ENCODE results near the gene CARS2.

DNA sequence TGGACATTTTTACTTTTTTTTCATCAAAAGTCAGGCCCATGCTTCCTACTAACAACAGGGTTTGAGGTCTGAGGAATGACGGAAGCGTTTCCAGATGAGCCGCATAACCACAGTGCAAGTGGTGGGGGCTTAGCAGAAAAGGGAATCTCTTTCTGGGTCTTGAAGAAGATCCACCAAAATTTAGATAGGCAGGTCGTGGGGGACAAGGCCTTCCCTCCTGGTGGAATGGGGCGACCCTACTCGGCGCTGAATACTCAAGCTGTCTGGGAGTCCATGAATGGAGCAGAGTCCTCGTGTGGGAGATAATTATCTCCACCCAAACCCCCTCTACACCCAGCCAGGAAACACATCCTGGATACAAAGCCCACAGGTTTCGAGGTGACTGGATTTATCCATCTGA is 36.9 kb downstream of the CARS2 start:
- no peak for TF ChIP-seq POLR2AphosphoS5 (IDR thresholded peaks at IDR 0.05)
- TF ChIP-seq, protein P1, sequence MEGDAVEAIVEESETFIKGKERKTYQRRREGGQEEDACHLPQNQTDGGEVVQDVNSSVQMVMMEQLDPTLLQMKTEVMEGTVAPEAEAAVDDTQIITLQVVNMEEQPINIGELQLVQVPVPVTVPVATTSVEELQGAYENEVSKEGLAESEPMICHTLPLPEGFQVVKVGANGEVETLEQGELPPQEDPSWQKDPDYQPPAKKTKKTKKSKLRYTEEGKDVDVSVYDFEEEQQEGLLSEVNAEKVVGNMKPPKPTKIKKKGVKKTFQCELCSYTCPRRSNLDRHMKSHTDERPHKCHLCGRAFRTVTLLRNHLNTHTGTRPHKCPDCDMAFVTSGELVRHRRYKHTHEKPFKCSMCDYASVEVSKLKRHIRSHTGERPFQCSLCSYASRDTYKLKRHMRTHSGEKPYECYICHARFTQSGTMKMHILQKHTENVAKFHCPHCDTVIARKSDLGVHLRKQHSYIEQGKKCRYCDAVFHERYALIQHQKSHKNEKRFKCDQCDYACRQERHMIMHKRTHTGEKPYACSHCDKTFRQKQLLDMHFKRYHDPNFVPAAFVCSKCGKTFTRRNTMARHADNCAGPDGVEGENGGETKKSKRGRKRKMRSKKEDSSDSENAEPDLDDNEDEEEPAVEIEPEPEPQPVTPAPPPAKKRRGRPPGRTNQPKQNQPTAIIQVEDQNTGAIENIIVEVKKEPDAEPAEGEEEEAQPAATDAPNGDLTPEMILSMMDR (IDR thresholded peaks at IDR 0.05) = no peak
- no peak for TF ChIP-seq POLR2A (IDR thresholded peaks at IDR 0.05)
- TF ChIP-seq EP300 (IDR thresholded peaks at IDR 0.05) = no peak

All from stomach (tissue), 4 donors.